ENCODE data around the gene SMS.

DNA sequence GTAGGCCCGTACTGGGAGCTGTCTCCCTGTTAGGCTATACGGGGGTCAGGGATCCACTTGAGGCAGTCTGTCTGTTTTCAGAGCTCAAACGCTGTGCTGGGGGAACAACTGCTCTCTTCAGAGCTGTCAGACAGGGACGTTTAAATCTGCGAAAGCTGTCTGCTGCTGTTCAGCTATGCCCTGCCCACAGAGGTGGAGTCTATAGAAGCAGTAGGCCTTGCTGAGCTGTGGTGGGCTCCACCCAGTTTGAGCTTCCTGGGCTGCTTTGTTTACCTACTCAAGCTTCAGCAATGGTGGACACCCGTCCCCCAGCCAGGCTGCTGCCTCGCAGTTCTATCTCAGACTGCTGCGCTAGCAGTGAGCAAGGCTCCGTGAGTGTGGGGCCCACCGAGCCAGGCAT lies 64.4 kb downstream of the SMS start:
- TF ChIP-seq POLR2A (IDR thresholded peaks at IDR 0.05), result no peak
- no peak for TF ChIP-seq CTCF (IDR thresholded peaks at IDR 0.05)

Measured in uterus (tissue), 2 donors.